Measurements from ENCODE around the gene MRPL38.
A peak's percentile ranks its signal among the peaks of the same experiment; 100 is the strongest.
"Not testable (repeated sequence)": the region's sequence is repeated elsewhere in the genome, so short reads cannot be mapped to it uniquely, and the experiment has no call there.

MRPL38 gene

GRCh38 chr17:75874323-75875181 is 30.1 kb downstream of the MRPL38 start:
- DNase-seq, result no peak

DNA sequence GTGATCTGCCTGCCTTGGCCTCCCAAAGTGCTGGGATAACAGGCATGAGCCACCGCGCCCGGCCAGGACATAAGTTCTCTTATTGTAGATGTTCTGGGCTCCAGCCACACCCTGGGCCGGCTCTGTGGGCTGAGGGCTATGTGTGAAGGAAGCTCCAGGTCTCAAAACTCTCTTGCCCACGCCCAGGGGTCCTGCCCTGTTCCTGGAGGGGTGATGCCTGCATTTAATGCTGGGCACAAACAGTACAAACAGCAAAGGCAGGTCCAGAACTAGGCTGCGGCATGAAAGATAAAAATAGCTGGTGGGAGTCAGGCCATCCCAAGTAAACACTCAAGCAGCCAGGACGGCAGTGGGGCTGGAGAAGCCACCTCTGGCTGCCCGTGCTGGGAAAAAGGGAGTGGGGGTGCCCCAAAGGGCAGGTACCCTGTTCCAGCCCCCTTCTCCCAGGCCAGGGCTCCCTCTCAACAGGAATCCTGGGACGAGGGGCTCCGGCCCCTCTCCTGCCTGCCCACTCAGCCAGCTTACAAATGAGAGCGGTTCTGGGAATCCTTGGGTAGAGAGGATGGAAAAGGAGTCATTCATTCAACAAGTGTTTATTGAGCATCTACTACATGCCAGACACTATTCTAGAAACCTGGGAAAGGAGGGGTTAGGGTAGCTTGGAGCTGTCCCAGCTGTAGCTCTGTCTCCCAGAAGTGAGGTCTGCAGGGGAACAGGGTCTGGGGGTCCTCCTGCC is 30.9 kb downstream of the MRPL38 start:
- DNase-seq, result no peak

GRCh38 chr17:75872434-75873351 is 32.0 kb downstream of the MRPL38 start:
- no peak for DNase-seq

DNA sequence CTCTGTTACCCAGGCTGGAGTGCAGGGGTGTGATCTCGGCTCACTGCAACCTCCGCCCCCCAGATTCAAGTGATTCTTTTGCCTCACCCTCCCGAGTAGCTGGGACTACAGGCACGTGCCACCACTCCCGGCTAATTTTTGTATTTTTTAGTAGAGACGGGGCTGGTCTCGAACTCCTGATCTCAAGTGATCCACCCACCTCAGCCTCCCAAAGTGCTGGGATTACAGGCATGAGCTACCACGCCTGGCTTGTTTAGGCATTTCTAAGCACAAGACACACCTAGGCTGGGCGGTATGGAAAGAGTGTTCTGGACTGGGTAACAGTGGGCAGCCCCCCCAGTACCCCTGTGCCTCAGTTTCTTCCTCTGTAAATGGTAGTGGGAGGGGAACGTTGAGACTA is 34.5 kb downstream of the MRPL38 start:
- not testable (repeated sequence) for DNase-seq

DNA sequence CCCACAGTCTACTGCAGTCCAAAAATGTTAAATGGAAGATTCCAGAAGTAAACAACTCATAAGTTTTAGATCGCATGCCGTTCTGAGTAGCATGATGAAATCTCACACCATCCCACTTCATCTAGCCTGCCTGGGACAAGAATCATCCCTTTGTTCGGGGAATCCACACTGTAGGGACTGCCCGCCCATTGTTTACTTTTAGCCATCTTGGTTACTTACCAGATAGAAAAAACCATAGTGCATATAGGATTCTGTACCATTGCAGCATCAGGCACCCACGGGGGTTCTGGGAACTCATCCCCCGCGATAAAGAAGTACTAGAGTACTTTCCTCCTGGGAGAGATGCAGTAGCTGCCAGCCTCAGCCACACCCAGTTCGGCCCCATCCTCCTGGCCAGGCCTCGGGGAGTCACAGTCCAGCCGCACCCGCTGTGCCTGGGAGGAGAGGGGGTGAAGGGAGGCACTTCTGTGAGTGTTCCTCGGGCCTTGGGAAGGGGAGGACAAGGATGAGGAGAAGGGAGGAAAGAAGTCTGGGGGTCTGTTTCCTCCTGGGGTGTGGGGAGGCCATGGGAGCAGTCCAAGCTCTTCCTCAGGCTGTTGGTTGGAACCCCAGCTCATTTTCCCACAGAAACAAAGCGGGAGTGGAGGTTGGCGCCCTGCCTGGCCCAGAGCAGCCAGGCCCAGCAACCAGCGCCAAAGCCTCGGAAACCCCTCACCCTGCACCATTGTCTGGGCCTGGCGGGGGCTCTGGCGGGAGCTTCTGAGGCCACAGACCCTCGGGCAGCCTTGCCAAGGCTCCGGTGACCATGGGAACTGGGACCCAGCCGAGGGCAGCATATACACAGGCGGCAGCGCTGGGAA is 35.2 kb downstream of the MRPL38 start:
- peak; percentile 64 for DNase-seq

DNA sequence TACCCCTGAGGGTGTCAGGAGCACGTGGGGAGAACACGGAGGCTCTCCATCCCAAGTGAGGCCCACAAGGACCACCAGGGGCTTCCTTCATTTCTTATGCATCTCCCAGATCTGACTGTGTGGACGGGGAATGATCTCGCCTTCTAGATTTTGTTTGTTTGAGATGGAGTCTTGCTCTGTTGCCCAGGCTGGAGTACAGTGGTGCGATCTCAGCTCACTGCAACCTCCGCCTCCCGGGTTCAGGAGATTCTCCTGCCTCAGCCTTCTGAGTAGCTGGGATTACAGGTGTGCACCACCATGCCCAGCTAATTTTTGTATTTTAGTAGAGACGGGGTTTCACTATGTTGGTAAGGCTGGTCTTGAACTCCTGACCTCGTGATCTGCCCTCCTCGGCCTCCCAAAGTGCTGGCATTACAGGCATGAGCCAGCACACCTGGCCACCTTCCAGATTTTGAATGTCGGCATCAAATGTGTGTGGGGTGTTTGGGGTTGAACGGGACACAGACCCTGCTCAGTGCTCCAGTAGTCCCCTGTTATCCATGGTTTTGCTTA is 35.9 kb downstream of the MRPL38 start:
- not testable (repeated sequence) for DNase-seq

DNA sequence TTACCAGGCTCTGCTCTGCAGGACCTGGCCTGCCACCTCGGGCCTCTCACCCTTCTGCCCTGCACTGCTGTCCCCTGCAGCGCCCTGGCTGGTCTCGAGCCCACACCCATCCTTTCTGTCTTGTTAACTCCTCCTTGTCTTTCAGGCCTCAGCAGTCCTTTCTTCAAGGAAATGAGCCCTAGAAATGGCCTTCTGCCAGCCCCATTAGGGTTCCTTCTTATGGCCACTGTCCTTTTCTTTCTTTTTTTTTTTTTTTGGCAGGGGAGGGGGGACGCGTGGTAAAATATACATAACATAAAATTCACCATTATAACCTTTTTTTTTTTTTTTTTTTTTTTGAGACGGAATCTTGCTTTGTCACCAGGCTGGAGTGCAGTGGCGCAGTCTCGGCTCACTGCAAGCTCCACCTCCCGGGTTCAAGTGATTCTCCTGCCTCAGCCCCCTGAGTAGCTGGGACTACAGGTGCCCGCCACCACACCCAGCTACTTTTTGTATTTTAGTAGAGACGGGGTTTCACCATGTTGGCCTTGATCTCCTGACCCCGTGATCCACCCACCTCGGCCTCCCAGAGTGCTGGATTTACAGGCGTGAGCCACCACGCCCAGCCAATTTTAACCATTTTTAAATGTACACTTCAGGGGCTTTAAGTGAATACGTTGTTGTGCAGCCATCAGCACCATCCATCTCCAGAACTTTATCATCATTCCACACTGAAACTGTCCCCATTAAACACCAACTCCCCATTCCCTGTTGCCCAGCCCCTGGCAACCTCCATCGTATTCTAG is 39.1 kb downstream of the MRPL38 start:
- DNase-seq, result not testable (repeated sequence)

- DNase-seq, result not testable (repeated sequence)
Observed at GRCh38 chr17:75864887-75865286, 39.8 kb downstream of the MRPL38 start.

- no peak for DNase-seq
Observed at GRCh38 chr17:75864448-75864871, 40.2 kb downstream of the MRPL38 start.

- no peak for DNase-seq
Observed at GRCh38 chr17:75861927-75862317, 42.8 kb downstream of the MRPL38 start.

GRCh38 chr17:75859358-75859757 is 45.3 kb downstream of the MRPL38 start:
- not testable (repeated sequence) for DNase-seq

DNA sequence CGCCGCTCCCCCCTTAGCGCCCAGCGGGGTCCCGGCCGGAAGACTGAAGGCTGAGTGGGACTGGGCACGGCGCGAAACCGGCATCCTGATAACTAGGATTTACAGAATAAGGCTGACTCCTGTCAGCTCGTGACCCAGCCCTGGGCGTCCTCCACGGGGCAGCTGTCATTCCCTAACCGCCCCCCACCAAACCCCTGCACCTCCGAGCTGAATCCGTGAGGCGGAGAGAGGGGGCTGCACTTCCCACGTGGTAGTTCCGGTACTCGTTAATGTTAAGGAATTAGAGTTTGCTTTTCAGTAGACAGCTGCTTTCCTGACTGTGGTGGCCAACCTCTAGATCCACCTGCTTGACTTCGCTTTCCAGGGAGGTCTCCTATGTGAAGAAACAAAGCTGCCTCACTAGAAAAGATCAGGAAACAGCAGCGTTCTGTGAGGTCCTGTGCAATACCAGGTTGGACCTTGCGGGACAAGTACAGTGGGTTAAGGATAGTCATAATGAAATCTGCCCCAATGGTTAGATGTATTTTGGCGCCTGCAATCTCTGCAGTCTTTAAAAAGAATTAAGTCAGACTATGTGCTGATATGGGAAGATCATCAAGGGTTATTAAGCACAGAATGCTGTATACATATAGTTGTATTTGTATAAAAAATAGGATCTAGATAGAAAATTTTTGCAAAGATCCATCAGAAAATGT is 48.5 kb downstream of the MRPL38 start:
- DNase-seq, result no peak

- peak; percentile 100 for DNase-seq
Observed at GRCh38 chr17:75855310-75856061, 49.2 kb downstream of the MRPL38 start, which contains the start of gene WBP2. TSS of gene WBP2 (minus strand) at chr17:75855335. CDS start at chr17:75855297, 38 bp downstream.

DNA sequence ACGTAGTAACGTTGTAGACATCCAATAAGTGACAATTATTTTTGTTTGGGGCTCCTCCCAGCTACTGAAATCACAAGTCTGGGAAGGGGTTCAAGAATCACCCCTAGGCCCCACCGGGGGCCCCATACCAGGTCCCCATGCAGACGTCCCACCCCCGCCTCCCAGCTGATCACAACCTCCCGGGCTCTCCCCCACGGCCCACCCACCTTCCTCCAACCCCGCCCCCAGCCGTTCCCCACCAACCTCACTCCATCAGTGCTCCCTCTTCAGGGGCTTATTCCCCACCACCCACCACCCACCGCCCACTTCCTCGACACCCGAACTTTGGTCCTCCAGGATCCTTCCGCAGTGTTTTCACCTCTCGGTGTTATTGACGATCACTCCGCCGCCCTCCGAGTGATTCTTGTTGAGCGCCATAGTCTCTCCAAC is 49.8 kb downstream of the MRPL38 start:
- DNase-seq, result no peak

DNA sequence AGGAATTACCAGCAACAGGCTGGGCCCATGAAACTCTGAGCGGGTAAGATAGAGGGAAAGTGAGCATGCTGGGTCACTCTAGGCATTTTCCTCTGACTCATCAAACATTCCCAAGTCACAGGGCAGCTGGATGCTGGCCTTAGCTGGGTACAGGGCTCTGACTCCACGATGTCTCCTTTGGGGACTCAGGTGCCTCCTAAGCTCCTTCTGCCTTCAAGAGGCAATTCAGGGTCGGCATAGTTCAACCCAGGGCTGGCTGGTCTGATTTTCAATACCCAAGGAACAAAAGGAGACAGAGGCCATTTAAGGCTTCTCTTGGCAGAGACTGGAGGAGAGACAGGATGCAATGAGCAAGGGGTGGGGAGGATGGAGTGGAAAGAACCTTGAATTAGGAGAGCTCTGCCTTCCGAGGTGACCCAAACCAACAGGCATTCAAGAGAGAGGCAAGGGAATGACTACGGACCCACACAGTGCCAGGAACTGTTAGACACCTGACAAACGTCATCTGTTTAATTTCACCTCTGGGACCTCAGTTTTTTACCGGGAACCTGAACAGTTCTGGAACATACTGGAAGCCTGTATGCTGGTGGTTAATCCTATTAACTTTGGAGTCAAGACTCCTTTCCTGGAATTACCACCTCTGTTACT is 50.5 kb downstream of the MRPL38 start:
- no peak for DNase-seq

DNA sequence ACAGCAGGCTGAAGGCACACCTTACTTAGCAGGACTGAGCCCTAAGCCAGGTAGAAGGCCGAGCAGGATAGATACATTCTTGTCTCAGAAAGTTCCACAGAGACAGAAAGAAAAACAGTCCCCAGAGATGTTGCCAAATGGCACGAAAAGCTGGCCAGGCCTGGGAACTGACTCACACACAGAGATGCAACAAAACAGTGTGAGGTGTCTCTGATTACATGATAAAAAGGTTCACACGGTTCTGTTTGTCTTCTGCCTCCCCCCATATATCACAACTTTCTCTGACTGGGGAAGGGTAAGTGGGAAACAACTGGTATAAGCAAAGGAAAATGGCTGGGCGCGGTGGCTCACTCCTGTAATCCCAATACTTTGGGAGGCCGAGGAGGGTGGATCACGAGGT is 51.3 kb downstream of the MRPL38 start:
- DNase-seq, result no peak

- not testable (repeated sequence) for DNase-seq
Observed at GRCh38 chr17:75851693-75851991, 53.0 kb downstream of the MRPL38 start.

GRCh38 chr17:75850928-75851692 is 53.6 kb downstream of the MRPL38 start:
- DNase-seq, result no peak
